GM21723 (cell line): ENCODE data around the gene VARS2.

Source experiments
- ATAC-seq: cut with Tn5 transposase; IDR thresholded peaks from one replicate; pipeline ENCODE4 v1.9.1; 2021; ENCODE audit warnings: mild to moderate bottlenecking, moderate library complexity; ENCODE audit not compliant: unreplicated experiment

Gene VARS2

GRCh38 chr6:30884521-30885480, 29.2 kb upstream of the VARS2 start:
- peak; percentile 34 for ATAC-seq

DNA sequence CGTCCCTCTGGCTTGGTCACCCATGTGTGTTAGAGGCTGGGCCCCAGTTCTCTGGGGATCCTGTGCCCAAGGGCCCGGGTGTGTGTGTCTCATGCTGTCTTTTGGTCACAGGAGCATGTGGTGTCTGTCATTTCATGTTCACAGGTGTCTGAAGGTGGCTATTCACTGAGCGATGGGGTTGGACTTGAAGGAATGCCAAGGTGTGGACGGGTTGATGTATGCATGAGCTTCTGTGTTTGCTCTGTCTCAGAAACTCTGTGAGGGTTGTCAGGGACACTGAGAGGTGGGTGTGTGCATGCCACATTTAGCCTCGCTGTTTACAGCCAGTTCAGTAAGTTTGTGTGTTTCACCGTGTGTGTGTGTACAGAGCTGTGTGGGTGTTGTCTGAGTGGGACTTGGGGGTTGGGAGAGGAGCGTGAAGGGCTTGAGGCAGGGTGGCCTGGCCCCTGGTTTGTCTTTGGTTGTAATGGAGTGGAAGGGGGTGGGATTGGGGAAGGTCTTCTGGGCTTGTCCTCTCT, 28.5 kb upstream of the VARS2 start:
- ATAC-seq, result no peak

GRCh38 chr6:30885999-30886896, 27.8 kb upstream of the VARS2 start:
- no peak for ATAC-seq

- no peak for ATAC-seq
Measured at GRCh38 chr6:30886897-30887255, 27.2 kb upstream of the VARS2 start.

DNA sequence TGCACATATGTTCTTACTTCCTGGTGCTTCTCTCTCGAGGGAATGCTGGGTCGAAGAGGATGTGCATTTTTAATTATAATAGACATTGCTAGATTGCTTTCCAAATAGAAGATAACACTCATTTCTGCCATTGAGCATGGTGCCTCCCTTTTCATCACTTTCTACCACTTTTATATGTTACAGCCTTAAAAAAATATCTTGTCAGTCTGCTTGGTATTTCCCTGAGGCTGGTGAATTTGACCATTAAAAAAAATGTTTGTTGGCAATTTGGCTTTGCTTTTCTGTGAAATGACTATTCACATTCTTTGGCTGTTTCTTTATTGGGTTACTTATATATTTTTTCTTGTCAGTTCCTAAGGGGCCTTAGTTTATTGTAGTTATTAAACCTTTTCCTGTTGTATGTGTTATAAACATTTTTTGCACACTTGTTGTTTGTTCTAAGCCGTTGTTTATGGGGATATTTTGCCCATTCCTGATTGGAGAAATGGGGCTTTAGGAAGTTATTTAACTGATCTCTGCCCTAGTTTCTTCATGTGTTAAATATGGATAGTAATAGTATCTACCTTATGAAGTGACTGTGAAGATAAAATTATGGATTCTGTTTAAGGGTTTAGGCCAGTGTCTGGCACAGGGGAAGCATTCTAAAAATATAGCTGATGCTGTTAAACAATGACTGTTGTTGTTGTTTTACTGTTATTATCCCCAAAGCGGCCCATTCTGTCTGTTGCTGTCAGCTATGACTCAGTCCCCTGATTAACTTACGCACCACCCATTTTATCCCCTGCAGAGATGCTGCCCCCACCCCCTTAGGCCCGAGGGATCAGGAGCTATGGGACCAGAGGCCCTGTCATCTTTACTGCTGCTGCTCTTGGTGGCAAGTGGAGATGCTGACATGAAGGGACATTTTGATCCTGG, 25.9 kb upstream of the VARS2 start:
- ATAC-seq, result no peak

DNA sequence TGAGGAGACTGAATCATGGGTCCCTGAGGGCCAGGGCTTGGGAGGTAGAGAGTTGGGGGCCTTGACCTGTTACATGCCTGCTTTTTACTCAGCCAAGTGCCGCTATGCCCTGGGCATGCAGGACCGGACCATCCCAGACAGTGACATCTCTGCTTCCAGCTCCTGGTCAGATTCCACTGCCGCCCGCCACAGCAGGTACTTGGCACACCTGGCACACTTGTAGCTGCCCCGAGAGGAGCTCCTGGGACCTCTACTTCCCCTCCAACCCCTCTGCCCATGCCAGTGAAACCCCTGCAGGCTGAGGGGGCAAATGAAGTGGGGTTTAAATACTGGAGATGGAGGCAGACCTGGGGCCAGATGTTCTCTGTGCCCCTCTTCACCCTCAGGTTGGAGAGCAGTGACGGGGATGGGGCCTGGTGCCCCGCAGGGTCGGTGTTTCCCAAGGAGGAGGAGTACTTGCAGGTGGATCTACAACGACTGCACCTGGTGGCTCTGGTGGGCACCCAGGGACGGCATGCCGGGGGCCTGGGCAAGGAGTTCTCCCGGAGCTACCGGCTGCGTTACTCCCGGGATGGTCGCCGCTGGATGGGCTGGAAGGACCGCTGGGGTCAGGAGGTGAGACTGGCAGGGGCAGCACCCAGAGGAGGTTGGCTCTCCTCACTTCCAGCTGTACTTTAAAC, 25.1 kb upstream of the VARS2 start:
- no peak for ATAC-seq

DNA sequence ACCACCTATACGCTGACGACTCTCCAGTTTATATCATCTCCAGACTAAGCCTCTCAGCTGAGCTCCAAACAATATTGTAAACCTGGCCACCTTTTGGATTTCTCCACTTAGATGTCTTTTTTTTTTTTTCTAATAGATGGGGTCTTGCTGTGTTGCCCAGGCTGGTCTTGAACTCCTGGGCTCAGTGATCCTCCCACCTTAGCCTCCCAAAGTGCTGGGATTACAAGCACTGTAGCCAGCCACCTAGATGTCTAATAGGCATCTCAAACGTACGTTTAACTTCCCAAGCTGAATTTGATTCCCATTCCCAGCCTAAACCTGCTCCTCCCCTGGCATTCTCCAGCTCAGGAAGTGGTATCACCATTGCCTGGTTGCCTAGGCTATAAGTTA, 24.5 kb upstream of the VARS2 start:
- ATAC-seq, result no peak

DNA sequence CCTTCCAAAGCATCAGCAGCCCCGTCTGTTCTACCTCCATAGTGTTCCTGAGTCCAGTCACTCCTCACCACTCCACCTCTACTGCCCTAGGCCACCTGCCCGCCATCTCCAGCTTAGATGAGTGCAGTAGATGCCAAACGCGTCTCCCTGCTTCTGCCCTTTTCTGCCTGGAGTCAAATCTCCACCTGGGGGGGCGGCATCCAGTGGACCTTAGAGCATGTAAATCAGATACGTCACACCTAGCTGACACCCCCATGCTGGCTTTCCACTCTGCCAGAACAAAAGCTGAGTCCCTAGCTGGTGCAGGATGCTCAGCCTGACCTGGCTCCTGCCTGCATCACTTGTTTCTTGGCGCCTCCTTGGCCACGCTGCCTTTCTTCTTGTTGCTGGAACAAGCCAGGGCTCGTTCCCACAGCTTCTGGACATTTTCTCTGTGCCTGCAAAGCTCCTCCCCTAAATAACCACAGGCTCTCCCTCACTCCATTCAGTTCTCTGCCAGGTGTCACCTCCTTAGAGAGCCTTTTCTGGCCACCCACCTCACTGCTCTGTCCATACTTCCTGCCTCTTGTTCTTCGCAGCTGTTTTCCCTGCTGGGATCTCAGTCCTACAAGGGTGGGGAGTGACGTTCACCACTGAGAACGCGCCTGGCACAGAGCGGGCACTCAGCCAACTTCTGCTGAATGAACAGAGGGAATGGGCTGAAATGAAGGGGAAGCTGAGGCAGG, 24.0 kb upstream of the VARS2 start:
- no peak for ATAC-seq

DNA sequence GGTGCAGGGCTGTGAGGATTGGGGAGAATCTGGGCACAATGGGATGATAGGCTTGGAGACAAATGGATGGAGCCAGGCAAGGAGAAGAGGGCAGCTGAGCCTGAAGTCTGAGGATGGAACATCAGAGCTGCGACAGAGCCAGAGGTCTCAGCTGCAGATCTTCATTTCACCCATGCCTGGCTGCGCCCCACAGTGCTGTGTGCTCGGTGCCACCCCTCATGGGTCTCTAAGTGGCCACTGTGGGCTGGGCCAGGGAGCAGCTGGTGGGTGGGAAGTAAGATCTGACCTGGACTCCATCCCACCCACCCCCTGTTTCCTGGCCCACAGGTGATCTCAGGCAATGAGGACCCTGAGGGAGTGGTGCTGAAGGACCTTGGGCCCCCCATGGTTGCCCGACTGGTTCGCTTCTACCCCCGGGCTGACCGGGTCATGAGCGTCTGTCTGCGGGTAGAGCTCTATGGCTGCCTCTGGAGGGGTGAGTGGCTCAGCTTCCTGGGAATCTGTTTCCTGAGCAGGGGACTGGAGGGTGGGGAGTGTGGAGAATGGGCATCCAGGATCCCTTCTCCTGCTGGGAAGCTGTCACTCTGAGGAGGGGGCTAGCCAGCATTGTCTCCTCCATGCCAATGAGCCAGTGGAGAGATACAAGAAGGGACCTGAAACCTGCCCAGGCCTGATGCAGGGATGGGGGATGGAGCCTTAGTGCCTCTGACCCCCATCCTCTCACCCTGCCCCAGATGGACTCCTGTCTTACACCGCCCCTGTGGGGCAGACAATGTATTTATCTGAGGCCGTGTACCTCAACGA, 23.2 kb upstream of the VARS2 start:
- ATAC-seq, result no peak

DNA sequence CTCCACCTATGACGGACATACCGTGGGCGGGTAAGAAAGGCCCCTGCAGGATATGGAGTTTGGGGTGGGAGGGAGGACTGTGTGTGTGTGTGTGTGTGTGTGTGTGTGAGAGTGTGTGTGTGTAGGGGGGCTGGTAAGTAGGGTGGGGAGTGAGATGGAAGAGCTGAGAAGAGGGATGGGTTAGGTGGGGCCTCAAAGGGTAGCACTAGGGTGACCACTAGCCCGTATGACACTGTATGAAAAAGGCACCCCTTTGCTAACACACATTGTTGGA, 22.7 kb upstream of the VARS2 start:
- no peak for ATAC-seq

DNA sequence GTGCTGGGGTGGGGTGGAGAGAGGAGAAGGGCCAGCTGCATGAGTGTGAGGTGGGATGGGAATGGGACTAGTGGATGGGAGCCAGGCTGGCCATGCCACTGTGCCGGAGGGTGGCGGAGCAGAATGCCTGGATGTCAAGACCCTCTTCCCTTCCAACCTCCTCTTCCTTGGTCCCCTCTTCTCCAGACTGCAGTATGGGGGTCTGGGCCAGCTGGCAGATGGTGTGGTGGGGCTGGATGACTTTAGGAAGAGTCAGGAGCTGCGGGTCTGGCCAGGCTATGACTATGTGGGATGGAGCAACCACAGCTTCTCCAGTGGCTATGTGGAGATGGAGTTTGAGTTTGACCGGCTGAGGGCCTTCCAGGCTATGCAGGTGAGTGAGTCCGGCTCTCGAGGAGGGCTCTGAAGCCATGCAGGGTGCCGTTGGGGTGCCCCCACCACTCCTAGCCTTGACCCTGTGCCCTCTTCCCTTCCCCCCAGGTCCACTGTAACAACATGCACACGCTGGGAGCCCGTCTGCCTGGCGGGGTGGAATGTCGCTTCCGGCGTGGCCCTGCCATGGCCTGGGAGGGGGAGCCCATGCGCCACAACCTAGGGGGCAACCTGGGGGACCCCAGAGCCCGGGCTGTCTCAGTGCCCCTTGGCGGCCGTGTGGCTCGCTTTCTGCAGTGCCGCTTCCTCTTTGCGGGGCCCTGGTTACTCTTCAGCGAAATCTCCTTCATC, 22.1 kb upstream of the VARS2 start:
- no peak for ATAC-seq

GRCh38 chr6:30893001-30893591, 20.9 kb upstream of the VARS2 start:
- ATAC-seq, result no peak

GRCh38 chr6:30893666-30894065, 20.4 kb upstream of the VARS2 start:
- no peak for ATAC-seq

DNA sequence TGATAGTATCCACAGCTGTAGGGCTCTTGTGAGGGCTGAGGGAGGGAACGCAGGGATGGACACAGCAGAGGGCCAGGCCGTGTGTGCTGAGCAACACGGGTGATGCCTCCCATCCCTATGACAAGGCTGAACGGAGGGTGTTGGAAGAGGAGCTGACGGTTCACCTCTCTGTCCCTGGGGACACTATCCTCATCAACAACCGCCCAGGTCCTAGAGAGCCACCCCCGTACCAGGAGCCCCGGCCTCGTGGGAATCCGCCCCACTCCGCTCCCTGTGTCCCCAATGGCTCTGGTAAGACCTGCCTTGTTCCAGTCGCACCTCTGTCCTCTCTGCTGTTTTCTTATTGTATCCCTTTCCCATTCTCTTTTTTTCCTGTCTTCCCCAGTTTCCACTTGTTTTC, 19.7 kb upstream of the VARS2 start:
- ATAC-seq, result no peak

DNA sequence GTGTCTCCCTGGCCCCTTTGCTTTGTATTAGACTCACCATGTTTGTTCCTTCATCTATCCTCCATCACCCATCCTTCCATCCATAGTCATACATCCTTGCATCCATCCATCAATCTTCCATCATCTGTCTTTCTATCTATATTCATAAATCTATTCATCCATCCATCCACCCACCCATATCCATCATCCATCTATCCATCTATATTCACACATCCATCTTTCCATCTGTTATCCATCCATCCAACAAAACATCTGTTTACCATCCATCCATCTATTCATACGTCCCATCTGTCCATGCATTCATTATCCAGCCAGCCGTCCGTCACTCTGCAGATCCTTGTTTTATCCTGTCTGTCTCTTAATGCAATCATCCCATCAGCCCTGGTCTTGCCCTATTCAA, 19.1 kb upstream of the VARS2 start:
- no peak for ATAC-seq

DNA sequence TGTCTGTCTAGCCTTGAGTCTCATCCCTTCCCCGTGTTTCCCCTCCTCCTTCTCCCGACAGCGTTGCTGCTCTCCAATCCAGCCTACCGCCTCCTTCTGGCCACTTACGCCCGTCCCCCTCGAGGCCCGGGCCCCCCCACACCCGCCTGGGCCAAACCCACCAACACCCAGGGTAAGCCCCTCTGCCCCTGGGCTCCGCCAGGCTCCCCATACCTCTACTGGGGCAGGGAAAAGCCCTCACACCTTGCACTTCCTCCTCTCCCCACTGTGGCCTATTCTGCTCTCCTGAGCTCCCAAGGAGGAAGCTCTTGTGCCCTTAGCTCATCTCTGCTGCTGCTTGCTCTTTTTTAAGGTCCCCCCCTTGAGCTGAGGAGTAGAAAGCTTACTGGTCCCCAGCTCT, 18.7 kb upstream of the VARS2 start:
- ATAC-seq, result no peak

GRCh38 chr6:30896541-30896940, 17.5 kb upstream of the VARS2 start:
- ATAC-seq, result no peak

GRCh38 chr6:30897882-30898281, 16.2 kb upstream of the VARS2 start:
- no peak for ATAC-seq
